WTC11 (cell line): ENCODE results near the gene PI3. TPM values are rescaled to one million over a fixed set of nuclear protein-coding genes. Genes with fewer than 3 reads are reported as not detected.

ENCODE experiments used
- ATAC-seq: fragments of 200-7000 bp; cut with Tn5 transposase; 2 replicates; pipeline ENCODE4 v1.10.0; 2021; ENCODE audit warnings: mild to moderate bottlenecking, moderate library complexity
- CTCF ChIA-PET: fragments of 300-600 bp; sonication (Branson Sonifier 250); formaldehyde crosslinking; loops from one replicate; lab custom pipeline; 2021; ENCODE audit warnings: antibody characterized with exemption; lab: Charles Lee
- POLR2A ChIA-PET: fragments of 350-600 bp; sonication (Branson Sonifier 250); formaldehyde crosslinking; loops from one replicate; lab custom pipeline; 2021; ENCODE audit warnings: antibody characterized with exemption; lab: Charles Lee
- DNase-seq: peaks from one replicate; pipeline ENCODE4 v3.0.0; 2021; ENCODE audit warnings: low spot score
- H3K27ac Mint-ChIP-seq: 2 replicates; pipeline ENCODE4 v1.8.0; 2021; ENCODE audit warnings: mixed read lengths
- H3K27me3 Mint-ChIP-seq: 2 replicates; pipeline ENCODE4 v1.8.0; 2021; ENCODE audit warnings: low read depth, mild to moderate bottlenecking, moderate library complexity, mixed read lengths
- H3K36me3 Mint-ChIP-seq: 2 replicates; pipeline ENCODE4 v1.8.0; 2021; ENCODE audit warnings: mixed read lengths
- H3K4me1 Mint-ChIP-seq: 2 replicates; pipeline ENCODE4 v1.8.0; 2022; ENCODE audit warnings: mixed read lengths
- H3K4me3 Mint-ChIP-seq: 2 replicates; pipeline ENCODE4 v1.8.0; 2021; ENCODE audit warnings: mild to moderate bottlenecking, moderate library complexity, mixed read lengths
- H3K9me3 Mint-ChIP-seq: 2 replicates; pipeline ENCODE4 v1.8.0; 2021; ENCODE audit warnings: mixed read lengths
- CTCF ChIP-seq: fragments of 200-600 bp; IDR thresholded peaks from 2 replicates; pipeline ENCODE4 v1.8.0; 2022; ENCODE audit warnings: antibody characterized with exemption
- E2F1 ChIP-seq: sonication (generic); formaldehyde crosslinking; IDR thresholded peaks from 2 replicates; pipeline ENCODE4 v1.8.0; 2022; ENCODE audit warnings: mild to moderate bottlenecking, missing genetic modification reagents
- E2F5 ChIP-seq: sonication (generic); formaldehyde crosslinking; IDR thresholded peaks from 2 replicates; pipeline ENCODE4 v1.8.1; 2022; ENCODE audit warnings: mild to moderate bottlenecking, moderate library complexity, missing genetic modification reagents
- ESRRA ChIP-seq: sonication (generic); formaldehyde crosslinking; IDR thresholded peaks from 2 replicates; pipeline ENCODE4 v1.8.1; 2022; ENCODE audit warnings: mild to moderate bottlenecking, missing genetic modification reagents, borderline replicate concordance
- FOXJ3 ChIP-seq: sonication (generic); formaldehyde crosslinking; IDR thresholded peaks from 2 replicates; pipeline ENCODE4 v1.9.0; 2021; ENCODE audit warnings: missing genetic modification reagents, mild to moderate bottlenecking, borderline replicate concordance
- FOXP1 ChIP-seq: sonication (generic); formaldehyde crosslinking; IDR thresholded peaks from 2 replicates; pipeline ENCODE4 v1.8.0; 2022; ENCODE audit warnings: missing genetic modification reagents, mild to moderate bottlenecking, moderate library complexity, borderline replicate concordance
- HMGXB4 ChIP-seq: sonication (generic); formaldehyde crosslinking; IDR thresholded peaks from 2 replicates; pipeline ENCODE4 v1.8.1; 2023; ENCODE audit warnings: mild to moderate bottlenecking, moderate library complexity, missing genetic modification reagents
- IRF1 ChIP-seq: sonication (generic); formaldehyde crosslinking; IDR thresholded peaks from 2 replicates; pipeline ENCODE4 v1.8.0; 2023; ENCODE audit warnings: missing genetic modification reagents
- MYBL2 ChIP-seq: sonication (generic); formaldehyde crosslinking; IDR thresholded peaks from 2 replicates; pipeline ENCODE4 v1.8.1; 2023; ENCODE audit warnings: mild to moderate bottlenecking, moderate library complexity, missing genetic modification reagents
- NFATC4 ChIP-seq: fragments of 250-450 bp; sonication (Bioruptor Pico); IDR thresholded peaks from 2 replicates; pipeline ENCODE4 v1.9.0; 2021; ENCODE audit warnings: mild to moderate bottlenecking
- PRRX2 ChIP-seq: fragments of 250-450 bp; sonication (Bioruptor Pico); IDR thresholded peaks from 2 replicates; pipeline ENCODE4 v1.8.0; 2021; ENCODE audit warnings: mild to moderate bottlenecking
- SMAD3 ChIP-seq: sonication (generic); formaldehyde crosslinking; IDR thresholded peaks from 2 replicates; pipeline ENCODE4 v1.8.0; 2022; ENCODE audit warnings: missing genetic modification reagents, mild to moderate bottlenecking, borderline replicate concordance
- TP53 ChIP-seq: sonication (generic); formaldehyde crosslinking; IDR thresholded peaks from 2 replicates; pipeline ENCODE4 v1.8.1; 2023; ENCODE audit warnings: mild to moderate bottlenecking, missing genetic modification reagents
- ZBTB21 ChIP-seq: sonication (generic); formaldehyde crosslinking; IDR thresholded peaks from 2 replicates; pipeline ENCODE4 v1.8.1; 2023; ENCODE audit warnings: mild to moderate bottlenecking, missing genetic modification reagents, borderline replicate concordance
- ZNF138 ChIP-seq: sonication (generic); formaldehyde crosslinking; conservative IDR thresholded peaks from 2 replicates; pipeline ENCODE4 v1.8.1; 2022; ENCODE audit warnings: mild to moderate bottlenecking, moderate library complexity, missing genetic modification reagents
- ZNF263 ChIP-seq: sonication (generic); formaldehyde crosslinking; IDR thresholded peaks from 2 replicates; pipeline ENCODE4 v1.8.1; 2022; ENCODE audit warnings: low read depth, mild to moderate bottlenecking, moderate library complexity, missing genetic modification reagents
- ZNF416 ChIP-seq: fragments of 250-450 bp; sonication (Bioruptor Pico); IDR thresholded peaks from 2 replicates; pipeline ENCODE4 v1.9.0; 2021; ENCODE audit warnings: mild to moderate bottlenecking, inconsistent platforms
- ZNF425 ChIP-seq: fragments of 250-450 bp; sonication (Bioruptor Pico); conservative IDR thresholded peaks from 2 replicates; pipeline ENCODE4 v1.9.0; 2021; ENCODE audit warnings: mild to moderate bottlenecking
- ZNF512 ChIP-seq: sonication (generic); formaldehyde crosslinking; IDR thresholded peaks from 2 replicates; pipeline ENCODE4 v1.8.1; 2022; ENCODE audit warnings: missing genetic modification reagents, borderline replicate concordance
- ZNF671 ChIP-seq: fragments of 250-450 bp; sonication (Bioruptor Pico); IDR thresholded peaks from 2 replicates; pipeline ENCODE4 v1.8.0; 2021; ENCODE audit warnings: mild to moderate bottlenecking
- total RNA-seq: library from RNA; stranded (reverse); gene quantifications from 3 replicates; pipeline ENCODE4 v1.2.3, GENCODE V29; 2021

Gene PI3
- total RNA-seq, 1 experiment from 2014 or later = not detected

- TF ChIP-seq HMGXB4 (CRISPR knock-in tag) (no peak), ESRRA (CRISPR knock-in tag) (no peak), ZNF138 (CRISPR knock-in tag) (no peak), IRF1 (CRISPR knock-in tag) (no peak), FOXJ3 (CRISPR knock-in tag) (no peak), ZNF512 (CRISPR knock-in tag) (no peak)
Observed at GRCh38 chr20:45164906-45165305, 9.8 kb upstream of the PI3 start (continued).

- H3K9me3 Mint-ChIP-seq = peaks cover 3% of the 10 kb centered on the region; the same call in 1 of the 2 replicates
- H3K27me3 Mint-ChIP-seq = peaks cover 25% of the 10 kb centered on the region
- DNase-seq = no peak
- no peak for ATAC-seq
- CTCF ChIA-PET = interaction anchor here (0.6 kb wide), 1 partner anchor 120 kb away, joined by 3 read pairs; no protein-coding TSS in a partner anchor
- no peak overlapping the region for H3K4me3 Mint-ChIP-seq
- no peak for TF ChIP-seq ZNF671 (CRISPR knock-in tag)
- TF ChIP-seq, all 79 proteins: peak for 0
- POLR2A ChIA-PET = no interaction called here
- Mint-ChIP-seq H3K27ac (no peak overlapping the region), H3K4me1 (peaks cover 7% of the 10 kb centered on the region; the same call in 1 of the 2 replicates), H3K36me3 (no peaks in the 10 kb centered on the region)
Observed at GRCh38 chr20:45173522-45173921, 1.2 kb upstream of the PI3 start.

- no peak overlapping the region for H3K27ac Mint-ChIP-seq
- ChIA-PET CTCF (interaction anchor here (1.0 to 1.2 kb wide), 2 partner anchors 53 to 117 kb away, joined by 3 to 6 read pairs; no protein-coding TSS in a partner anchor), POLR2A (no interaction called here)
- H3K36me3 Mint-ChIP-seq = no peaks in the 10 kb centered on the region
- peaks cover 8% of the 10 kb centered on the region for H3K27me3 Mint-ChIP-seq
- H3K4me1 Mint-ChIP-seq = peaks cover 7% of the 10 kb centered on the region; the same call in 1 of the 2 replicates
- ATAC-seq = no peak
- DNase-seq = no peak
- no peak overlapping the region for H3K4me3 Mint-ChIP-seq
- no peaks in the 10 kb centered on the region for H3K9me3 Mint-ChIP-seq
- TF ChIP-seq PRRX2 = no peak
- TF ChIP-seq FOXP1 (CRISPR knock-in tag) = no peak
- TF ChIP-seq ZNF425 (CRISPR knock-in tag) = no peak
- TF ChIP-seq HMGXB4 (CRISPR knock-in tag) = no peak
- TF ChIP-seq SMAD3 (CRISPR knock-in tag) = no peak
- no peak for TF ChIP-seq TP53
- no peak for TF ChIP-seq ZBTB21
- no peak for TF ChIP-seq MYBL2 (CRISPR knock-in tag)
- no peak for TF ChIP-seq NFATC4 (CRISPR knock-in tag)
- TF ChIP-seq CTCF = no peak
- no peak for TF ChIP-seq ZNF416 (CRISPR knock-in tag)
- TF ChIP-seq E2F1 = no peak
- no peak for TF ChIP-seq E2F5
- TF ChIP-seq ZNF263 (CRISPR knock-in tag) = no peak
Observed at GRCh38 chr20:45176526-45177267, 2.0 kb downstream of the PI3 start.
